Measurements from ENCODE around the gene CCDC51. TPM values are rescaled to one million over a fixed set of nuclear protein-coding genes. Genes with fewer than 3 reads are reported as not detected.

CCDC51 gene
- polyA plus RNA-seq, 1 experiment = 14.3 TPM

DNA sequence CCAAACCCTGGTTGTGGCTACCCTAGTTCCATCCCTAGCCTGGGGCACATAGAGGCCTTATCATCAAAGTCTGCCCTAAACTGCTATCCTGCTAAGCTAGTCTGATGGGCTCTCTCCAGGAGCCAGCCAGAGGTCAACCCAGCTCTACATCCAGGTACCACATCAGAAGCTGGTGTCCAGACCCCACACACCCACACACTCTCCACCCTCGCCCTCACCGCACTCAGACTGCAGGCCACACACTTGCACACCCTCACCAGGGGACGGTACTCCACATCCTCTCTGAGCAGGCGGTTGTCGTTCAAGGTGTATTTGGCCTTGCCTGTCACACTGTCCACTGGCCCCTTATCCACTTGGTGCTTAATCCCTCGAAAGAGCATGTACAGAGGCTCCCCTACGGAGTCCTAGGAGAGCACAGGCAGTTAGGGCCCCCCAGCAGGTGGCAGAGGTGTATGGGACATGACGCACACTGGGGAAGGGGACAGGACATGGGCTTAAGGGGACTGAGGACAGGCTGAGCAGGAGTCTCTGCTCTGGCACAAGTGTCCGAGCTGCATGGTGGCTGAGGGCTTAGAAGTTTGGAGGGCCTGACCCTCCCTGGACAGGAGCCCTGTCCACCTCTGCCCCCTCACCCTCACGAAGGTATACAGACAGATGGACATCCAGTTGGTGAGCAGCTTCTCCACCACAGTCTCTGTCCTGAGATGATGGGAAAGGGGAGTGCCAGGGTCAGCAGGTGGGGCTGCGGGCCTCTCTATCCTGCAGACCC, 28.1 kb downstream of the CCDC51 start:
- ChIA-PET POLR2A (no interaction called here), CTCF (interaction anchor here (1.1 kb wide), 1 partner anchor 11 kb away, joined by 4 read pairs; no protein-coding TSS in a partner anchor)
- Histone ChIP-seq H3K36me3 (ENCODE audit: control insufficient read depth, insufficient read depth, low read length) (peaks cover 42% of the 10 kb centered on the region), H3K4me3 (ENCODE audit: low read depth, low read length) (no peak overlapping the region), H3K27me3 (ENCODE audit: control insufficient read depth, insufficient read depth, low read length) (no peaks in the 10 kb centered on the region)
- DNase-seq (ENCODE audit: low read depth) = no peak
- TF ChIP-seq CTCF (IDR thresholded peaks at IDR 0.05; ENCODE audit: insufficient read depth, low read depth, low read length) = no peak

DNA sequence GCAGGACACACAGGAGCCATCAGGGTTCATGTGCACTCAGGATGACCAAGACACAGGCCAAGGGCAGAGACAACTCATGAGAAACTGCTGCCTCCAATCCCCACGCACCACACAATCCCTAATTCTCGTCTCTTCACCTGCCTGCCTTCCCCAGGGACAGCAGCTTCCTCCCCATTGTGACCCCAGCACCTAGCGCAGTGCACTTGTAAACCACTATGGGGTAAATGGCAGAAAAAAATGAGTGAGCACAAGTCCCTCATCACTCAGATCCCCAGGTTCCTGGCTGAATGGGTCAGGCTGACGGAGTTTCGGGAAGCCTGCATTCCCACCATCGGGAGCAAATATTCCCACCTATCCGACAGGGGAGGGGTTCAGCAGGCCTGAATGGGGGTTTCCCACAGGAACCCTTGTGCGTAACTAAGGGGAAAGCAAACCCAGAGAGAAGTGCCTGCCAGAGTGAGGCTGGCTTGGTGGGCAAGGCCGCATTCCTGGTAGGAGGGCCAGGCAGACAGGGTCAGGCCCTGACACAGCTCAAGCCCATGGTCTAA, 28.8 kb downstream of the CCDC51 start:
- DNase-seq (ENCODE audit: low read depth) = no peak
- H3K4me3 ChIP-seq (ENCODE audit: low read depth, low read length) = no peak overlapping the region
- H3K27me3 ChIP-seq (ENCODE audit: control insufficient read depth, insufficient read depth, low read length) = no peaks in the 10 kb centered on the region
- TF ChIP-seq CTCF (IDR thresholded peaks at IDR 0.05; ENCODE audit: insufficient read depth, low read depth, low read length) = no peak
- peaks cover 40% of the 10 kb centered on the region for H3K36me3 ChIP-seq (ENCODE audit: control insufficient read depth, insufficient read depth, low read length)
- ChIA-PET CTCF (interaction anchor here (1.1 to 1.2 kb wide), 2 partner anchors 11 to 23 kb away, joined by 3 to 4 read pairs; no protein-coding TSS in a partner anchor), POLR2A (no interaction called here)

DNA sequence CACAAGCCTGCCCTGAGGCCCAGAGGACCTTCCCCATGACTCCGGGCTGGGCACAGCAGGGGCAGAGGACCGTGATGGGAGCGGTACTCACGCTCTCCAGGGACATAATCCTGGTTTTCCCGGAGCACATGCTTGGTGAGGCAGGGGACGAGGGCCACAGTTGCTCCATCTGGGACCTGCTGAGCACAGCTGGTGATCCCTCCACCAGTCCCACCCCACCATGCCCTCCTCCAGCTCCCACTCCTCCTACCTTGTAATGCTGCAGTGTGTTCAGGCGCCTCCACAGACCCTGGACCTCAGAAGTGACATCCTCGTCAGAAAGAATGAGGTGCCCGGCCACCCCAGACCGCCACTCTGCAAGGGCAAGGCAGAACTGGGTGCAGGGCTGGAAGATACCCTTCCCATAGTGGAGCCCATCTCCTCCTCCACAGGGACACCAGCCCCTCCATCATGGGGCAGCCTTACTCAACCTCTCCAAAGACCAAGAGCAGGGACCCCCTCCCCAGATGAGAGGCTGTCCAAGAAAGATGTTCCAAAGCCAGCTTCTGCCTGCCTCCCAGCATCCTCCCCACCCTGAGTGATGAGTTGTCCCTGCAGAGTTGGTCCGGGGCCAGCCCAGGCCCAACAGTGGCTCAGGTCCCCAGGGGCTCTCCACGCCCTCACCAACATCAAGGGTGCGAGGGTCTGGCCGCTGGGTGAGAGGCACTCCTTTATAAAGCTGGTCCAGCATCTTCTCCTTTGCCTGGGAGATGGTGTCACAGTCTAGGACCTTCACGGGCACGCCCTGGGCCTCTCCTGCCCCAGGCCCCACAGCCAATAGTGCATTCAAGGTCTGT, 29.5 kb downstream of the CCDC51 start:
- H3K36me3 ChIP-seq (ENCODE audit: control insufficient read depth, insufficient read depth, low read length) = peaks cover 39% of the 10 kb centered on the region
- H3K4me3 ChIP-seq (ENCODE audit: low read depth, low read length) = no peak overlapping the region
- no peaks in the 10 kb centered on the region for H3K27me3 ChIP-seq (ENCODE audit: control insufficient read depth, insufficient read depth, low read length)
- ChIA-PET POLR2A (no interaction called here), CTCF (interaction anchor here (1.2 to 4.8 kb wide), 2 partner anchors 23 to 26 kb away, joined by 3 to 37 read pairs; no protein-coding TSS in a partner anchor)
- no peak for TF ChIP-seq CTCF (IDR thresholded peaks at IDR 0.05; ENCODE audit: insufficient read depth, low read depth, low read length)
- no peak for DNase-seq (ENCODE audit: low read depth)

DNA sequence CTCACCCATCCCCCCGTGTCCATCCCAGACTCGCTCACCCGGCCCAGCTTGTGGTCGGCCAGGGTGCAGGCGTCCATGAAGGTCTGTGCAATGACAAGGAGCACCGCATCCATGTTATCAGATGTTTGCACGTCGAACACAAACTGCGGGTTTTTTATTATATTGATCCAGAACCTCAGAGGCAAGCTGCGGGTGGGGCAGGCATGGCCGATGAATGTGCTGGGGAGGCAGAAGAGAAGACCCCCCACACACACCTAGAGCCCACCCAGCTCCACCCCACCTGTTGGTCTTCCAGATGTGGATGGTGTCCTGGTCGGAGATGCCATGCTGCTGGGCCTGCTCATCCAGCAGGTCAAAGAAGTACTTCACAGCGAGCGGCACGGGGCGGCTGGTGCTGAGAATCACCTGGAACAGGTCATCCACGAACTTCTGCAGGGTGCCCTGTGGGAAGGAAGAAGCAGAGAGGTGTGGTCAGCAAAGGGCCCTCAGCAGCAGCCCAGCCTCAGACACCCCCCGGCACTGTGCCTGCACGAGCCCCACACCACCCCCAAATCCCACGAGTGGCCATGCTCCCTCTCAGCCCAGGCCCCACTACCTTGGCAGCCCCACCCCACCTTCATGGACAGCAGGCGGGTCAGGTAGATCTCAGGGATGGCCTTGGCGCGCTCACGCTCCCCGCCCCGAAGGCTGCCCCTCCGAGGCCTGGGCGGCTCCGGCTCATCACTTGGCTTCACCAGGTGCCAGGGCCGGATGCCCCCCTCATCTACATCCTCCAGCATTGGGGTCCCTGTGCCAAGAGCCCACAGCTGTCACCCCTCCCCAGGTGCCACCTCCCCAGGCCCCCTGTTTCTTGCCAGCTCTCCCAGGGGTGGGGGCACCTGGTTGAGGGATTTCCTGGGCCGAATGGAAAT, 30.4 kb downstream of the CCDC51 start:
- no peaks in the 10 kb centered on the region for H3K27me3 ChIP-seq (ENCODE audit: control insufficient read depth, insufficient read depth, low read length)
- H3K36me3 ChIP-seq (ENCODE audit: control insufficient read depth, insufficient read depth, low read length) = peaks cover 36% of the 10 kb centered on the region
- TF ChIP-seq CTCF (IDR thresholded peaks at IDR 0.05; ENCODE audit: insufficient read depth, low read depth, low read length) = no peak
- ChIA-PET CTCF (interaction anchor here (1.2 to 4.8 kb wide), 3 partner anchors 24 to 136 kb away, joined by 3 to 37 read pairs (median 7); no protein-coding TSS in a partner anchor), POLR2A (no interaction called here)
- H3K4me3 ChIP-seq (ENCODE audit: low read depth, low read length) = no peak overlapping the region
- no peak for DNase-seq (ENCODE audit: low read depth)

Data from BJ (cell line).